Stomach (tissue), 9 donors: Measurements from ENCODE around the gene GPR82. TPM values are rescaled to one million over a fixed set of nuclear protein-coding genes. Genes with fewer than 3 reads are reported as not detected.
"Not testable (repeated sequence)": the region's sequence is repeated elsewhere in the genome, so short reads cannot be mapped to it uniquely, and the experiment has no call there.

Experiments used
- DNase-seq, 2 donors: peaks; one replicate each; pipeline versions ENCODE4 v3.0.0 to v3.0.0-alpha.2; 2013 to 2019
- H3K27ac ChIP-seq, 5 donors: fragments of 200-600 bp in 4 of 5; sonication (generic) in 4 of 5; one replicate each; pipeline ENCODE4 v1.5.1; 2013 to 2019; ENCODE audit warnings: mild to moderate bottlenecking in 1 of 5, moderate library complexity in 1 of 5
- H3K27me3 ChIP-seq, 3 donors: fragments of 200-600 bp; sonication (generic); one replicate each; pipeline ENCODE4 v1.5.1; 2017 to 2019; ENCODE audit warnings: mixed run types in 1 of 3
- H3K36me3 ChIP-seq, 4 donors: fragments of 200-600 bp; sonication (generic); 1 replicate in 3 of 4; 2 replicates in 1 of 4; pipeline ENCODE4 v1.5.1; 2016 to 2019
- H3K4me1 ChIP-seq, 4 donors: fragments of 200-600 bp; sonication (generic); one replicate each; pipeline ENCODE4 v1.5.1; 2016 to 2019
- H3K4me3 ChIP-seq, 4 donors: fragments of 200-600 bp; sonication (generic) in 3 of 4; one replicate each; pipeline ENCODE4 v1.5.1; 2016 to 2019; ENCODE audit warnings: mild to moderate bottlenecking in 1 of 4
- H3K9me3 ChIP-seq, 4 donors: fragments of 200-600 bp; sonication (generic); one replicate each; pipeline ENCODE4 v1.5.1; 2016 to 2019
- CTCF ChIP-seq, 7 experiments: fragments of 450-650 bp in 4 of 7; fragments of 200-600 bp in 3 of 7; sonication (generic) in 3 of 7; IDR thresholded peaks; one replicate each; pipeline ENCODE4 v1.5.1; 2016 to 2019; ENCODE audit warnings: antibody characterized with exemption in 7 of 7, control low read depth in 2 of 7, mild to moderate bottlenecking in 1 of 7
- EP300 ChIP-seq: sonication (generic); formaldehyde crosslinking; IDR thresholded peaks from one replicate; pipeline ENCODE4 v1.6.1; 2017; ENCODE audit warnings: antibody characterized with exemption
- POLR2A ChIP-seq, 4 donors: fragments of 450-650 bp; IDR thresholded peaks; one replicate each; pipeline ENCODE4 v1.6.1; 2016; ENCODE audit warnings: antibody characterized with exemption in 4 of 4, control low read depth in 2 of 4, mild to moderate bottlenecking in 1 of 4, moderate library complexity in 1 of 4
- POLR2AphosphoS5 ChIP-seq, 3 donors: sonication (generic); formaldehyde crosslinking; IDR thresholded peaks; one replicate each; pipeline ENCODE4 v1.6.1; 2016; ENCODE audit warnings: antibody characterized with exemption in 3 of 3
- WGBS, 5 donors: extraction: QIAGEN DNeasy Blood & Tissue Kit in 3 of 5; methylation state at CpG; one replicate each; pipeline versions ENCODE4 v1.1.5 to v1.1.7; 2013 to 2018; 5-methylcytosine and 5-hydroxymethylcytosine counted together
- intact Hi-C: fragments of 100-400 bp; cut with DNase I; formaldehyde crosslinking; loops from one replicate; pipeline ENCODE4 v1.15.1; 2023; ENCODE audit warnings: low total_unique reads
- polyA plus RNA-seq, 3 donors: library from polyadenylated mRNA; stranded (reverse); fragments of 200-250 nt; gene quantifications; one replicate each; pipeline ENCODE4 v1.2.3, GENCODE V29; 2013
- total RNA-seq, 5 donors: library from RNA; depleted of rRNA; stranded (reverse); fragments of >200 nt; gene quantifications; one replicate each; pipeline versions ENCODE4 v1.1.0 to v1.2.3, GENCODE V29; 2014 to 2016
- donor health status: healthy with polysubstance abuse.
- donor health status: Bipolar disorder and iron deficiency.
- donor health status: healthy.

GPR82 gene
- total and polyA plus RNA-seq, 8 donors: under 0.01 to 0.37 (median 0.25) TPM; not detected in 3

- H3K4me3 ChIP-seq, H3K36me3 ChIP-seq, intact Hi-C loops, H3K27me3 ChIP-seq: not testable (repeated sequence)
- 39 to 76% (median 62%) methylated on average over 6 of the region's 6 CpGs for WGBS, 5 donors
- peak in 1 of 2 donors; percentile 37 for DNase-seq
- Histone ChIP-seq H3K27ac (peak overlapping the region in 4 of 5 donors; percentile 59 to 72 (median 66)), H3K4me1 (peaks cover 0 to 15% (median 0%) of the 10 kb centered on the region in 4 donors), H3K9me3 (peaks cover 0 to 32% (median 15%) of the 10 kb centered on the region in 4 donors)
- peak in 1 of 3 donors; percentile 6 for TF ChIP-seq POLR2AphosphoS5 (IDR thresholded peaks at IDR 0.05)
Observed at GRCh38 chrX:41719610-41720009, 4.4 kb upstream of the GPR82 start.

- WGBS, 5 donors: 26 to 61% (median 56%) methylated on average over 3 of the region's 3 CpGs
- H3K9me3 ChIP-seq: peaks cover 0 to 32% (median 15%) of the 10 kb centered on the region in 4 donors
- peaks cover 0 to 15% (median 0%) of the 10 kb centered on the region in 4 donors for H3K4me1 ChIP-seq
- no peaks in the 10 kb centered on the region for H3K36me3 ChIP-seq
- no peak overlapping the region for H3K4me3 ChIP-seq
- intact Hi-C loops: no loop called here
- TF ChIP-seq POLR2AphosphoS5 (IDR thresholded peaks at IDR 0.05): no peak
- no peak for TF ChIP-seq CTCF (IDR thresholded peaks at IDR 0.05)
- no peak for TF ChIP-seq EP300
- no peak for TF ChIP-seq POLR2A (IDR thresholded peaks at IDR 0.05)
- DNase-seq: peak; percentile 28 to 36
- H3K27ac ChIP-seq: peak overlapping the region; percentile 59 to 74 (median 71)
- H3K27me3 ChIP-seq: peaks cover 0 to 3% (median 0%) of the 10 kb centered on the region in 3 donors
Observed at GRCh38 chrX:41720125-41720779, 3.7 kb upstream of the GPR82 start.

GRCh38 chrX:41721590-41721989 lies 2.4 kb upstream of the GPR82 start:
- Histone ChIP-seq H3K27ac (no peak overlapping the region), H3K4me3 (no peak overlapping the region), H3K36me3 (no peaks in the 10 kb centered on the region), H3K27me3 (peaks cover 0 to 3% (median 0%) of the 10 kb centered on the region in 3 donors), H3K9me3 (peaks cover 0 to 30% (median 15%) of the 10 kb centered on the region in 4 donors), H3K4me1 (peaks cover 0 to 15% (median 0%) of the 10 kb centered on the region in 4 donors)
- 81 to 100% (median 81%) methylated on average over 1 of the region's 1 CpG for WGBS, 5 donors
- TF ChIP-seq POLR2AphosphoS5 (IDR thresholded peaks at IDR 0.05) (no peak), POLR2A (IDR thresholded peaks at IDR 0.05) (no peak), CTCF (IDR thresholded peaks at IDR 0.05) (no peak), EP300 (no peak)
- intact Hi-C loops: no loop called here
- no peak for DNase-seq

- Histone ChIP-seq H3K36me3 (no peaks in the 10 kb centered on the region), H3K27ac (no peak overlapping the region), H3K4me3 (no peak overlapping the region), H3K27me3 (peaks cover 0 to 3% (median 0%) of the 10 kb centered on the region in 3 donors), H3K9me3 (peaks cover 0 to 24% (median 11%) of the 10 kb centered on the region in 4 donors), H3K4me1 (peaks cover 0 to 15% (median 0%) of the 10 kb centered on the region in 4 donors)
- TF ChIP-seq CTCF (IDR thresholded peaks at IDR 0.05): no peak
- TF ChIP-seq POLR2A (IDR thresholded peaks at IDR 0.05): no peak
- no peak for TF ChIP-seq POLR2AphosphoS5 (IDR thresholded peaks at IDR 0.05)
- intact Hi-C loops: no loop called here
- no peak for DNase-seq
- 76 to 97% (median 92%) methylated on average over 3 of the region's 3 CpGs for WGBS, 5 donors
Observed at GRCh38 chrX:41722214-41722613, 1.8 kb upstream of the GPR82 start.
